SK-N-SH treated with all-trans-retinoic acid at 6 μM for 48 hours (cell line): Measurements from ENCODE around the gene CPNE5.

ENCODE experiments used
- ARNTL ChIP-seq: fragments of 450-650 bp; formaldehyde crosslinking; IDR thresholded peaks from 2 replicates; pipeline ENCODE4 v1.5.0; 2020; ENCODE audit warnings: low read depth, mild to moderate bottlenecking, moderate library complexity, borderline replicate concordance
- BACH2 ChIP-seq: fragments of 250-450 bp; sonication (Bioruptor Pico); IDR thresholded peaks from 2 replicates; pipeline ENCODE4 v1.9.0; 2021; ENCODE audit warnings: mild to moderate bottlenecking, borderline replicate concordance
- GLIS3 ChIP-seq: fragments of 250-450 bp; sonication (Bioruptor Pico); IDR thresholded peaks from 2 replicates; pipeline ENCODE4 v1.5.0; 2020; ENCODE audit warnings: mild to moderate bottlenecking, moderate library complexity
- ISL1 ChIP-seq: fragments of 250-450 bp; sonication (Bioruptor Pico); IDR thresholded peaks from 2 replicates; pipeline ENCODE4 v2.1.2; 2022; ENCODE audit warnings: mild to moderate bottlenecking, moderate library complexity
- TCF4 ChIP-seq: fragments of 250-450 bp; sonication (Bioruptor Pico); IDR thresholded peaks from 2 replicates; pipeline ENCODE4 v1.8.0; 2021; ENCODE audit warnings: mild to moderate bottlenecking, moderate library complexity, borderline replicate concordance
- TOX ChIP-seq: fragments of 250-450 bp; sonication (Bioruptor Pico); IDR thresholded peaks from 2 replicates; pipeline ENCODE4 v1.8.0; 2021; ENCODE audit warnings: mild to moderate bottlenecking, moderate library complexity, borderline replicate concordance
- ZFP3 ChIP-seq: fragments of 250-450 bp; sonication (Bioruptor Pico); IDR thresholded peaks from 2 replicates; pipeline ENCODE4 v1.5.0; 2020; ENCODE audit warnings: mild to moderate bottlenecking, moderate library complexity
- ZNF565 ChIP-seq: fragments of 450-650 bp; formaldehyde crosslinking; conservative IDR thresholded peaks from 2 replicates; pipeline ENCODE4 v1.5.0; 2020; ENCODE audit warnings: low read depth, mild to moderate bottlenecking, moderate library complexity
- TF ChIP-seq, protein P1 (sequence below): fragments of 250-450 bp; sonication (Bioruptor Pico); IDR thresholded peaks from 2 replicates; pipeline ENCODE4 v1.8.0; 2020; ENCODE audit warnings: mild to moderate bottlenecking, moderate library complexity, borderline replicate concordance
- TF ChIP-seq, protein P2 (sequence below): fragments of 250-450 bp; sonication (Bioruptor Pico); IDR thresholded peaks from 2 replicates; pipeline ENCODE4 v1.5.1; 2020; ENCODE audit warnings: low read depth, mild to moderate bottlenecking, moderate library complexity

DNA sequence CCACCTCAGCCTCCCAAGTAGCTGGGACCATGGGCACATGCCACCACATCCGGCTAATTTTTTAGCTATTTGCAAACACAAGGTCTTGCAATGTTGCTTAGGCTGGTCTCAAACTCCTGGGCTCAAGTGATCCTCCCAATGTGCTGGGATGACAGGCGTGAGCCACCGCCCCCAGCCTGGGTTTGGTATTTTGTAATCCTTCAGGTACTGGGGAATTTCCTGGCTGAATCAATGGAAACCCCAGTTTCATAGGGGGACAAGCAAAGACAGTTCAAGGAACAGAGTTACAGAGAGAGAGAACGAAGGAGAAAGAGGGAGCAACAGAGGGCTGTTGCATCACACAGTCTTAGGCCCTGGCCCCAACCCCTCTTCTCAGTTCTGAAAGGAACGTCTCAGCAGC, 105.9 kb downstream of the CPNE5 start:
- no peak for TF ChIP-seq BACH2 (CRISPR knock-in tag)
- TF ChIP-seq ISL1 (CRISPR knock-in tag), result no peak
- TF ChIP-seq, protein P1, sequence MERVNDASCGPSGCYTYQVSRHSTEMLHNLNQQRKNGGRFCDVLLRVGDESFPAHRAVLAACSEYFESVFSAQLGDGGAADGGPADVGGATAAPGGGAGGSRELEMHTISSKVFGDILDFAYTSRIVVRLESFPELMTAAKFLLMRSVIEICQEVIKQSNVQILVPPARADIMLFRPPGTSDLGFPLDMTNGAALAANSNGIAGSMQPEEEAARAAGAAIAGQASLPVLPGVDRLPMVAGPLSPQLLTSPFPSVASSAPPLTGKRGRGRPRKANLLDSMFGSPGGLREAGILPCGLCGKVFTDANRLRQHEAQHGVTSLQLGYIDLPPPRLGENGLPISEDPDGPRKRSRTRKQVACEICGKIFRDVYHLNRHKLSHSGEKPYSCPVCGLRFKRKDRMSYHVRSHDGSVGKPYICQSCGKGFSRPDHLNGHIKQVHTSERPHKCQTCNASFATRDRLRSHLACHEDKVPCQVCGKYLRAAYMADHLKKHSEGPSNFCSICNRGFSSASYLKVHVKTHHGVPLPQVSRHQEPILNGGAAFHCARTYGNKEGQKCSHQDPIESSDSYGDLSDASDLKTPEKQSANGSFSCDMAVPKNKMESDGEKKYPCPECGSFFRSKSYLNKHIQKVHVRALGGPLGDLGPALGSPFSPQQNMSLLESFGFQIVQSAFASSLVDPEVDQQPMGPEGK, result no peak
- no peak for TF ChIP-seq ZFP3 (CRISPR knock-in tag)
- TF ChIP-seq ZNF565 (CRISPR knock-in tag), result no peak
- TF ChIP-seq ARNTL (CRISPR knock-in tag), result no peak
- TF ChIP-seq GLIS3 (CRISPR knock-in tag), result no peak
- no peak for TF ChIP-seq TCF4 (CRISPR knock-in tag)
- no peak for TF ChIP-seq TOX (CRISPR knock-in tag)
- TF ChIP-seq, protein P2, sequence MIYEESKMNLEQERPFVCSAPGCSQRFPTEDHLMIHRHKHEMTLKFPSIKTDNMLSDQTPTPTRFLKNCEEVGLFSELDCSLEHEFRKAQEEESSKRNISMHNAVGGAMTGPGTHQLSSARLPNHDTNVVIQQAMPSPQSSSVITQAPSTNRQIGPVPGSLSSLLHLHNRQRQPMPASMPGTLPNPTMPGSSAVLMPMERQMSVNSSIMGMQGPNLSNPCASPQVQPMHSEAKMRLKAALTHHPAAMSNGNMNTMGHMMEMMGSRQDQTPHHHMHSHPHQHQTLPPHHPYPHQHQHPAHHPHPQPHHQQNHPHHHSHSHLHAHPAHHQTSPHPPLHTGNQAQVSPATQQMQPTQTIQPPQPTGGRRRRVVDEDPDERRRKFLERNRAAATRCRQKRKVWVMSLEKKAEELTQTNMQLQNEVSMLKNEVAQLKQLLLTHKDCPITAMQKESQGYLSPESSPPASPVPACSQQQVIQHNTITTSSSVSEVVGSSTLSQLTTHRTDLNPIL (CRISPR knock-in tag), result no peak
